RWPE2 (cell line): ENCODE measurements around the gene PBX1.

Experiments
- ATAC-seq: fragments of 200-7000 bp; cut with Tn5 transposase; 3 replicates; pipeline ENCODE4 v1.9.1; 2021; ENCODE audit warnings: low read depth
- DNase-seq: peaks from one replicate; pipeline ENCODE4 v3.0.0-alpha.2; 2020; ENCODE audit warnings: low spot score
- H3K27ac ChIP-seq: fragments of 450-650 bp; 2 replicates; pipeline ENCODE4 v1.5.1; 2017; ENCODE audit warnings: mild to moderate bottlenecking; ENCODE audit not compliant: poor library complexity, severe bottlenecking
- H3K27me3 ChIP-seq: fragments of 250-450 bp; sonication (Bioruptor Pico); 2 replicates; pipeline ENCODE4 v1.5.1; 2021; ENCODE audit warnings: mild to moderate bottlenecking, moderate library complexity; ENCODE audit not compliant: insufficient read depth, poor library complexity, severe bottlenecking
- H3K36me3 ChIP-seq: fragments of 250-450 bp; sonication (Bioruptor Pico); 2 replicates; pipeline ENCODE4 v1.5.1; 2020; ENCODE audit warnings: low read depth, mild to moderate bottlenecking, moderate library complexity
- H3K4me1 ChIP-seq: fragments of 250-450 bp; sonication (Bioruptor Pico); 2 replicates; pipeline ENCODE4 v1.5.1; 2021; ENCODE audit warnings: mild to moderate bottlenecking, moderate library complexity; ENCODE audit not compliant: insufficient read depth, poor library complexity, severe bottlenecking
- H3K4me3 ChIP-seq: fragments of 250-450 bp; sonication (Bioruptor Pico); 2 replicates; pipeline ENCODE4 v1.5.1; 2021; ENCODE audit warnings: mild to moderate bottlenecking, moderate library complexity; ENCODE audit not compliant: severe bottlenecking
- H3K9me3 ChIP-seq: fragments of 250-450 bp; sonication (Bioruptor Pico); 2 replicates; pipeline ENCODE4 v1.5.1; 2021; ENCODE audit warnings: mild to moderate bottlenecking, moderate library complexity; ENCODE audit not compliant: severe bottlenecking
- CTCF ChIP-seq: fragments of 450-650 bp; IDR thresholded peaks from one replicate; pipeline ENCODE4 v1.5.1; 2017; ENCODE audit warnings: mild to moderate bottlenecking, moderate library complexity; ENCODE audit not compliant: poor library complexity, severe bottlenecking

Gene PBX1

GRCh38 chr1:164660775-164661174, 101.8 kb downstream of the PBX1 start:
- no peak for TF ChIP-seq CTCF
- H3K4me1 ChIP-seq = peaks cover 23% of the 10 kb centered on the region
- H3K9me3 ChIP-seq = no peaks in the 10 kb centered on the region
- ATAC-seq (no peak), DNase-seq (no peak)
- H3K27ac ChIP-seq = no peak overlapping the region
- no peaks in the 10 kb centered on the region for H3K27me3 ChIP-seq
- H3K4me3 ChIP-seq = no peak overlapping the region
- H3K36me3 ChIP-seq = no peaks in the 10 kb centered on the region

DNA sequence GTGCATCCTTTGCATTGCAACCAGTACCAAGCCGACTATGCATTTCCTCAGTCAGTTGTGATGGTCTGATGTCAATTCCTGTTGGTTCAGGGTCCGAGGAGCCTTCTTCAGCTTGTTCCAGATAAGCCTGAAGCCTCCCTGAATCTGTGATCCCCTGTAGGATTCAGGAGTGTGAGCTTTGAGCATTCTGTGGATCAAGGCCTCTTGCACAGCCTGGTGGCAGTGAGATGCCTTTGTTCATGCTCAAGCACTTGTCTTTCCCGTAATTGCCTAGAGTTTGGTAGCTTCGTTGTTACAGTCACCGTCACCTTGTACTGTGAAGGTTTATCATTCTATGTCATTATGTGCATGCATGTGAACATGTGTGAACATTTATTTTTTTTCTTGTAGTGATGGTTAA, 103.5 kb downstream of the PBX1 start:
- DNase-seq = no peak
- no peaks in the 10 kb centered on the region for H3K36me3 ChIP-seq
- no peak for ATAC-seq
- TF ChIP-seq CTCF = no peak
- H3K4me3 ChIP-seq = no peak overlapping the region
- no peaks in the 10 kb centered on the region for H3K27me3 ChIP-seq
- no peak overlapping the region for H3K27ac ChIP-seq
- peaks cover 11% of the 10 kb centered on the region for H3K4me1 ChIP-seq
- H3K9me3 ChIP-seq = no peaks in the 10 kb centered on the region

GRCh38 chr1:164662955-164663354, 104.0 kb downstream of the PBX1 start:
- no peak for DNase-seq
- peaks cover 11% of the 10 kb centered on the region for H3K4me1 ChIP-seq
- ATAC-seq = no peak
- no peak for TF ChIP-seq CTCF
- no peaks in the 10 kb centered on the region for H3K9me3 ChIP-seq
- H3K36me3 ChIP-seq = no peaks in the 10 kb centered on the region
- H3K27me3 ChIP-seq = no peaks in the 10 kb centered on the region
- no peak overlapping the region for H3K27ac ChIP-seq
- no peak overlapping the region for H3K4me3 ChIP-seq

DNA sequence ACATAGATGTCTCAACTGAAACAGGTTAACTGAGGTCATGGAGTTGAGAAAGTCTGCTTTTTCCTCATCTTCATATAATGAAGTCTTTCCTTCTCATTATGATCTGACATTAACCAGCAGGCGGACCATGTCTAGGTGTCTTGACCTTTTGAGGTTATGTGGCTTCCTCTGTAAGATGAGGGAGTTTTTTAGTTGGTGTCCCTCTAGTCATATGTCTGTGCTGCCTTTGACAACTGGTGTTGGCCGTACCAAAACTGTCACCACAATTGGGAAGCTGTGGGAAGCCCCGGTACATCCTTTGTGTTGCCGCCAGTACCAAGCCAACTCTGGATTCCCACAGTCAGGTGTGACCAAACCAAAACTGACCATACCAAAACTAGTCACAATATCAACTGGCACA, 105.1 kb downstream of the PBX1 start:
- Histone ChIP-seq H3K4me3 (no peak overlapping the region), H3K36me3 (no peaks in the 10 kb centered on the region), H3K4me1 (peaks cover 11% of the 10 kb centered on the region), H3K27ac (no peak overlapping the region), H3K27me3 (no peaks in the 10 kb centered on the region), H3K9me3 (no peaks in the 10 kb centered on the region)
- TF ChIP-seq CTCF = no peak
- DNase-seq (no peak), ATAC-seq (no peak)

DNA sequence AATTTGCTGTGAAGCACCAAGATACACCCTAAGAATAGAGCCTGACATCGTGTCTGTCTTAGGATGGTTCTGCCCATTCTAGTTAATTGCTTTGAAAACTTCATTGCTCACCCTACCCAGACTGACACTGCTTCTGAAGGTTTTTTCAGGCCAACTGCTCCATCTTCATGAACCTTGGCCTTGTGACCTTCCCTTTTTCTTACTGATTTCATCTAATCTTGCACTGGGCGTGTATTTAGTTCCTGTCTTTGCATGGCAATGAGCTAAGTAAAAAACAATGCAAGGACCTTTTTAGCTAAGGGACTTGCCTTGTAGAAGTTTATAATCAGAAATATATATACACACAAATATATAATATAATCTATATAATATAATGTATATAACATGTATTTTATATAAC, 108.0 kb downstream of the PBX1 start:
- ATAC-seq = no peak

More for the DNA sequence above, 108.0 kb downstream of the PBX1 start:
- no peak for DNase-seq
- Histone ChIP-seq H3K27ac (no peak overlapping the region), H3K36me3 (no peaks in the 10 kb centered on the region), H3K27me3 (no peaks in the 10 kb centered on the region), H3K4me3 (no peak overlapping the region), H3K4me1 (no peaks in the 10 kb centered on the region), H3K9me3 (no peaks in the 10 kb centered on the region)
- no peak for TF ChIP-seq CTCF
